WERI-Rb-1 (cell line): ENCODE measurements around the gene HAVCR1.

Source experiments
- DNase-seq: peaks from one replicate; pipeline ENCODE4 v3.0.0-alpha.2; 2020
- H3K27ac ChIP-seq: fragments of 250-450 bp; sonication (Bioruptor Pico); 2 replicates; pipeline ENCODE4 v1.5.1; 2020; ENCODE audit warnings: mild to moderate bottlenecking, moderate library complexity
- H3K27me3 ChIP-seq: fragments of 250-450 bp; sonication (Bioruptor Pico); 2 replicates; pipeline ENCODE4 v1.5.1; 2021; ENCODE audit warnings: mild to moderate bottlenecking, low read depth, moderate library complexity; ENCODE audit not compliant: insufficient read depth, severe bottlenecking
- H3K36me3 ChIP-seq: fragments of 250-450 bp; sonication (Bioruptor Pico); 2 replicates; pipeline ENCODE4 v1.5.1; 2020; ENCODE audit warnings: mild to moderate bottlenecking, moderate library complexity
- H3K4me3 ChIP-seq: 2 replicates; pipeline ENCODE4 v1.5.1; 2011; ENCODE audit warnings: low read depth, mild to moderate bottlenecking, control low read depth, low read length
- H3K9me3 ChIP-seq: fragments of 250-450 bp; sonication (Bioruptor Pico); 2 replicates; pipeline ENCODE4 v1.5.1; 2021; ENCODE audit warnings: mild to moderate bottlenecking, moderate library complexity; ENCODE audit not compliant: severe bottlenecking
- TF ChIP-seq, protein P1 (sequence below): IDR thresholded peaks from 2 replicates; pipeline ENCODE4 v1.5.1; 2011; ENCODE audit warnings: low read depth, mild to moderate bottlenecking, control low read depth, inconsistent platforms, low read length

HAVCR1 gene

GRCh38 chr5:156984064-156984463 is 74.9 kb downstream of the HAVCR1 start:
- no peak overlapping the region for H3K4me3 ChIP-seq
- H3K27ac ChIP-seq = no peak overlapping the region
- H3K9me3 ChIP-seq = no peaks in the 10 kb centered on the region
- no peaks in the 10 kb centered on the region for H3K27me3 ChIP-seq
- DNase-seq = no peak
- TF ChIP-seq, protein P1, sequence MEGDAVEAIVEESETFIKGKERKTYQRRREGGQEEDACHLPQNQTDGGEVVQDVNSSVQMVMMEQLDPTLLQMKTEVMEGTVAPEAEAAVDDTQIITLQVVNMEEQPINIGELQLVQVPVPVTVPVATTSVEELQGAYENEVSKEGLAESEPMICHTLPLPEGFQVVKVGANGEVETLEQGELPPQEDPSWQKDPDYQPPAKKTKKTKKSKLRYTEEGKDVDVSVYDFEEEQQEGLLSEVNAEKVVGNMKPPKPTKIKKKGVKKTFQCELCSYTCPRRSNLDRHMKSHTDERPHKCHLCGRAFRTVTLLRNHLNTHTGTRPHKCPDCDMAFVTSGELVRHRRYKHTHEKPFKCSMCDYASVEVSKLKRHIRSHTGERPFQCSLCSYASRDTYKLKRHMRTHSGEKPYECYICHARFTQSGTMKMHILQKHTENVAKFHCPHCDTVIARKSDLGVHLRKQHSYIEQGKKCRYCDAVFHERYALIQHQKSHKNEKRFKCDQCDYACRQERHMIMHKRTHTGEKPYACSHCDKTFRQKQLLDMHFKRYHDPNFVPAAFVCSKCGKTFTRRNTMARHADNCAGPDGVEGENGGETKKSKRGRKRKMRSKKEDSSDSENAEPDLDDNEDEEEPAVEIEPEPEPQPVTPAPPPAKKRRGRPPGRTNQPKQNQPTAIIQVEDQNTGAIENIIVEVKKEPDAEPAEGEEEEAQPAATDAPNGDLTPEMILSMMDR = no peak
- H3K36me3 ChIP-seq = no peaks in the 10 kb centered on the region

DNA sequence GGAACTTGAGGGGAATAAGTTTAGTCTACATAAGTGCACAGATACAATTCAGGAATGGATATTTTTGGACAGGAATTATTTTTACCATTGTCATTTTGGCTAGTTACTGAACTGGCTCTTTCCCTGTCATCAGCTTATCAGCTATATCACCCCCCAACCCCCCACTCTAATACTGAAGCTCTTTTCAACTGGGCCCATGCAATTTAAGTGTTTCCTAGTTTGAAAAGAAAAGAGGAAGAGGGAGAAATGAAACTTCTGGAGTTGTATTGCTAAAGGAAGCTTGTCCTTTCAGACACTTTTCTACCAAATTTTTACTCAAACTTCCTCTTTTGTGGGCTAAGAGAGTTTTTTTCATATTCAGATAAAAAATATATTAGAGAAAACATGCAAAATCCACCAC is 77.4 kb downstream of the HAVCR1 start:
- no peak overlapping the region for H3K4me3 ChIP-seq
- TF ChIP-seq, protein P1 = no peak
- H3K27ac ChIP-seq = no peak overlapping the region

More for the DNA sequence above, 77.4 kb downstream of the HAVCR1 start:
- Histone ChIP-seq H3K27me3 (no peaks in the 10 kb centered on the region), H3K36me3 (no peaks in the 10 kb centered on the region), H3K9me3 (no peaks in the 10 kb centered on the region)
- no peak for DNase-seq
